SK-N-SH treated with all-trans-retinoic acid at 6 μM for 48 hours (cell line): ENCODE results near the gene ZNF664.

Experiments
- ATAC-seq: fragments of 200-7000 bp; cut with Tn5 transposase; 3 replicates; pipeline ENCODE4 v1.9.1; 2020; ENCODE audit warnings: mild to moderate bottlenecking, moderate library complexity
- ARNTL ChIP-seq: fragments of 450-650 bp; formaldehyde crosslinking; IDR thresholded peaks from 2 replicates; pipeline ENCODE4 v1.5.0; 2020; ENCODE audit warnings: low read depth, mild to moderate bottlenecking, moderate library complexity, borderline replicate concordance
- BACH2 ChIP-seq: fragments of 250-450 bp; sonication (Bioruptor Pico); IDR thresholded peaks from 2 replicates; pipeline ENCODE4 v1.9.0; 2021; ENCODE audit warnings: mild to moderate bottlenecking, borderline replicate concordance
- CSDC2 ChIP-seq: fragments of 250-450 bp; sonication (Bioruptor Pico); IDR thresholded peaks from 2 replicates; pipeline ENCODE4 v1.5.0; 2020; ENCODE audit warnings: mild to moderate bottlenecking, moderate library complexity
- ESRRG ChIP-seq: fragments of 250-450 bp; sonication (Bioruptor Pico); IDR thresholded peaks from 2 replicates; pipeline ENCODE4 v1.6.1; 2021; ENCODE audit warnings: mild to moderate bottlenecking
- GLIS3 ChIP-seq: fragments of 250-450 bp; sonication (Bioruptor Pico); IDR thresholded peaks from 2 replicates; pipeline ENCODE4 v1.5.0; 2020; ENCODE audit warnings: mild to moderate bottlenecking, moderate library complexity
- ISL1 ChIP-seq: fragments of 250-450 bp; sonication (Bioruptor Pico); IDR thresholded peaks from 2 replicates; pipeline ENCODE4 v2.1.2; 2022; ENCODE audit warnings: mild to moderate bottlenecking, moderate library complexity
- OSR1 ChIP-seq: fragments of 250-450 bp; sonication (Bioruptor Pico); IDR thresholded peaks from 2 replicates; pipeline ENCODE4 v1.8.0; 2022; ENCODE audit warnings: moderate library complexity, mild to moderate bottlenecking, inconsistent platforms
- PPARA ChIP-seq: fragments of 250-450 bp; sonication (Bioruptor Pico); IDR thresholded peaks from 2 replicates; pipeline ENCODE4 v1.5.0; 2020; ENCODE audit warnings: mild to moderate bottlenecking, borderline replicate concordance
- RARB ChIP-seq: fragments of 250-450 bp; sonication (Bioruptor Pico); IDR thresholded peaks from 2 replicates; pipeline ENCODE4 v1.8.0; 2021; ENCODE audit warnings: mild to moderate bottlenecking, moderate library complexity
- SNAI2 ChIP-seq: fragments of 250-450 bp; sonication (Bioruptor Pico); IDR thresholded peaks from 2 replicates; pipeline ENCODE4 v1.5.0; 2020; ENCODE audit warnings: mild to moderate bottlenecking, moderate library complexity
- TCF4 ChIP-seq: fragments of 250-450 bp; sonication (Bioruptor Pico); IDR thresholded peaks from 2 replicates; pipeline ENCODE4 v1.8.0; 2021; ENCODE audit warnings: mild to moderate bottlenecking, moderate library complexity, borderline replicate concordance
- TOX ChIP-seq: fragments of 250-450 bp; sonication (Bioruptor Pico); IDR thresholded peaks from 2 replicates; pipeline ENCODE4 v1.8.0; 2021; ENCODE audit warnings: mild to moderate bottlenecking, moderate library complexity, borderline replicate concordance
- TSHZ2 ChIP-seq: fragments of 250-450 bp; sonication (Bioruptor Pico); IDR thresholded peaks from 2 replicates; pipeline ENCODE4 v1.5.0; 2020; ENCODE audit warnings: mild to moderate bottlenecking, moderate library complexity
- ZC3H10 ChIP-seq: fragments of 250-450 bp; sonication (Bioruptor Pico); IDR thresholded peaks from 2 replicates; pipeline ENCODE4 v1.5.1; 2021; ENCODE audit warnings: mild to moderate bottlenecking, moderate library complexity
- ZFP3 ChIP-seq: fragments of 250-450 bp; sonication (Bioruptor Pico); IDR thresholded peaks from 2 replicates; pipeline ENCODE4 v1.5.0; 2020; ENCODE audit warnings: mild to moderate bottlenecking, moderate library complexity
- ZFP30 ChIP-seq: fragments of 450-650 bp; formaldehyde crosslinking; IDR thresholded peaks from 2 replicates; pipeline ENCODE4 v1.5.0; 2022; ENCODE audit warnings: mild to moderate bottlenecking, moderate library complexity
- ZNF565 ChIP-seq: fragments of 450-650 bp; formaldehyde crosslinking; conservative IDR thresholded peaks from 2 replicates; pipeline ENCODE4 v1.5.0; 2020; ENCODE audit warnings: low read depth, mild to moderate bottlenecking, moderate library complexity
- ZNF70 ChIP-seq: fragments of 450-650 bp; formaldehyde crosslinking; IDR thresholded peaks from 2 replicates; pipeline ENCODE4 v1.5.0; 2020; ENCODE audit warnings: mild to moderate bottlenecking, moderate library complexity
- ZNF8 ChIP-seq: fragments of 450-650 bp; formaldehyde crosslinking; IDR thresholded peaks from 2 replicates; pipeline ENCODE4 v1.5.0; 2020; ENCODE audit warnings: mild to moderate bottlenecking, moderate library complexity
- TF ChIP-seq, protein P1 (sequence below): fragments of 250-450 bp; sonication (Bioruptor Pico); IDR thresholded peaks from 2 replicates; pipeline ENCODE4 v1.8.0; 2021; ENCODE audit warnings: low read depth, mild to moderate bottlenecking, moderate library complexity, borderline replicate concordance
- TF ChIP-seq, protein P2 (sequence below): fragments of 250-450 bp; sonication (Bioruptor Pico); IDR thresholded peaks from 2 replicates; pipeline ENCODE4 v1.5.1; 2020; ENCODE audit warnings: low read depth, mild to moderate bottlenecking, moderate library complexity
- TF ChIP-seq, protein P3 (sequence below): fragments of 250-450 bp; sonication (Bioruptor Pico); IDR thresholded peaks from 2 replicates; pipeline ENCODE4 v1.8.0; 2020; ENCODE audit warnings: mild to moderate bottlenecking, moderate library complexity, borderline replicate concordance

Gene ZNF664

DNA sequence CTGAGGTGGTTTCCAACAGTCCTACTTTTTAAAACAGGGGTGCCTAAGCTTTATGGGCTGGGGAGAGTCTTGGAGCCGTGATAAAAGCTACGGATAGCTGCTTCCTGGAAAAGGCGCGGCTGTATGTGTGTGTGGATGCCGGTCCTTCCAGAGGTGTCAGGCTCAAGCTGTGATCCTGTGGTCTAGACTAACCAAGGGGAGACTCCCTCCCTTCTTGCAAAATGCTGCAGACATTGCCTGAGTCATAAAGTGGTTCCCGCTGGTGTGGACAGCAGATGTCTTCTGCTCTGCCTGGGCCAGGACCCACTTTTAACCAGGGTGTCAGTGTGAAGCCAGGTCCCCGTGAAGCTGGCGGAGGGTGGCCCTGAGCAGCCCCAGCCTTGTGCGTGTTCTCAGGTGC is 38.2 kb upstream of the ZNF664 start:
- TF ChIP-seq ZFP3 (CRISPR knock-in tag) (no peak), TCF4 (CRISPR knock-in tag) (no peak), GLIS3 (CRISPR knock-in tag) (no peak), ZNF8 (CRISPR knock-in tag) (no peak), ISL1 (CRISPR knock-in tag) (no peak), ZFP30 (CRISPR knock-in tag) (no peak), ZNF70 (CRISPR knock-in tag) (no peak), ARNTL (CRISPR knock-in tag) (no peak), OSR1 (no peak)
- TF ChIP-seq, protein P1, sequence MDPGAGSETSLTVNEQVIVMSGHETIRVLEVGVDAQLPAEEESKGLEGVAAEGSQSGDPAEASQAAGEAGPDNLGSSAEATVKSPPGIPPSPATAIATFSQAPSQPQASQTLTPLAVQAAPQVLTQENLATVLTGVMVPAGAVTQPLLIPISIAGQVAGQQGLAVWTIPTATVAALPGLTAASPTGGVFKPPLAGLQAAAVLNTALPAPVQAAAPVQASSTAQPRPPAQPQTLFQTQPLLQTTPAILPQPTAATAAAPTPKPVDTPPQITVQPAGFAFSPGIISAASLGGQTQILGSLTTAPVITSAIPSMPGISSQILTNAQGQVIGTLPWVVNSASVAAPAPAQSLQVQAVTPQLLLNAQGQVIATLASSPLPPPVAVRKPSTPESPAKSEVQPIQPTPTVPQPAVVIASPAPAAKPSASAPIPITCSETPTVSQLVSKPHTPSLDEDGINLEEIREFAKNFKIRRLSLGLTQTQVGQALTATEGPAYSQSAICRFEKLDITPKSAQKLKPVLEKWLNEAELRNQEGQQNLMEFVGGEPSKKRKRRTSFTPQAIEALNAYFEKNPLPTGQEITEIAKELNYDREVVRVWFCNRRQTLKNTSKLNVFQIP (CRISPR knock-in tag) = no peak
- ATAC-seq = no peak

DNA sequence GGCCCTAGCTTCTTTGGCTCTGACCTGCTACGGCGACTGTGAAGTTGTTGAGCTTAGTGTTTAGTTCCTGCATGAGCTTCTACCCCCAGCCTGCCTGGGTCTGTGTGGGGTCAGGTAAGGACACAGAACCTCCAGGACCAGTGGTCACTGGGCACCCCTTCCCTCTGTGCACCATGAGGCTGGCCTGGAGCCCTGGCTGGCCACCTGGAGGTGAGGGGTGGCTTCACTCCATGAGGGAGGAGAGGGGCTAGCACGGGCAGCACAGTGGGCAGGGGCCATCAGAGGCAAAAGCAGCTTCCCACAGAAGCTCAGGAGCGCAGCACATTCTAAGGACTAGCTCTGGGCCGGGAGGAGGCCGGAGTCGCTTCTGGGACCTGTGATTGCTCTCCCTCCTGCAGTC is 37.1 kb upstream of the ZNF664 start:
- ATAC-seq = no peak
- no peak for TF ChIP-seq ZFP30 (CRISPR knock-in tag)

DNA sequence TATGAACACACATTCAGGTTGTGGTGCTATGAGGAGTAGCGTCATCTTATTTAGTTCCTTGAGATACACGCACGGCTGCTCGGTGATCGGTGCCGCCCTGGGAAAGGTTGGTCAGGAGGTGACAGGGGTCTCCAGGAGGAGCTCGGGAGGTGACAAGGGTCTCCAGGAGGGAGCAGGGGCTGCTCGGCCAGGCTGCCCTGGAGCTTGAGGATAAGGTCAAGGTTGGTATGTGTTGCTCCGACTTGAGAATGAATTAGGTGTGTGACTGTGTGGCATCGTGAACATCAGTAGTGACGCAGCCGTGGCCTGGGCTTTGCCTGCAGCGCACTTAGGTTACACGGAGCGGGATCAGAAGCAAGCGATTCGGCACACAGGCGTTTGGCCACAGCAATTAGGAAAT is 36.5 kb upstream of the ZNF664 start:
- ATAC-seq = no peak
- TF ChIP-seq ZNF8 (CRISPR knock-in tag) (no peak), GLIS3 (CRISPR knock-in tag) (no peak), ISL1 (CRISPR knock-in tag) (no peak), RARB (CRISPR knock-in tag) (no peak), ZFP3 (CRISPR knock-in tag) (no peak)

DNA sequence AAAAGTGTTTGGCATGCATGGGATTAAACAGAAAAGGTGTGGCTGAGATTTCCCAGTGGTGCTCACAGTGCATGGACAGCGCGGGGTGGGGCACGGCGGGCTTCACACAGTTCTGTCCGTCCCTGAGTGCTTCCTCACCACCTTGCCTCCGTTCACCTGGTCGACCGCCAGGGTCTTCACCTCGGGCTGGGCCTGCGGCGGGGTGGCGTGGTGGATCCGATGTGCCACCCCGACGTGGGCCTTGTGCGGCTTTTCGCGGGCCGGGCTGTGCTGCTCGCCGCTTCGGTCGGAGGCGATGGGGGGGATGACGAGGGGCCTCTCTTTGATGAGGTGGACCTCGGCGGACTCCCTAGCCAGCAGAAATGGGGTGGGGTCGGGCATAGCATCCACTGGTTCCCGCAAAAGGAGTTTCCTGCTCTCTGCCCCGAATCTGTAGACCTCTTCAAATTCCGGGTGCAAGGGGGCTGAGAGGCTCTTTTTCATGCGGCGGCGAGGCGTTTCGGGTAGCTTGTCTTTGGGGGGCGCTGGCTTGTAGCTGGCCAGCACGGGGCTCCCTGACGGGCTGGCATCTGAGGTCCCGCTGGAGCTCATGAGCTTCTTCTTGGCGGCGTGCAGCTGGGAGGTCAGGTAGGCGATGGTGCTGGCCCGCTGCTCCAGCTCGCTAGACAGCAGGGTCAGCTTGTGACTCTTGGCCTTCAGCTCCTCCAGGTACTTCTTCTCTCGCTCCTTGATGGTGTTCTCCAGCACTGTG is 35.9 kb upstream of the ZNF664 start:
- ATAC-seq = no peak
- no peak for TF ChIP-seq ZNF8 (CRISPR knock-in tag)
- TF ChIP-seq SNAI2 (CRISPR knock-in tag) = no peak

DNA sequence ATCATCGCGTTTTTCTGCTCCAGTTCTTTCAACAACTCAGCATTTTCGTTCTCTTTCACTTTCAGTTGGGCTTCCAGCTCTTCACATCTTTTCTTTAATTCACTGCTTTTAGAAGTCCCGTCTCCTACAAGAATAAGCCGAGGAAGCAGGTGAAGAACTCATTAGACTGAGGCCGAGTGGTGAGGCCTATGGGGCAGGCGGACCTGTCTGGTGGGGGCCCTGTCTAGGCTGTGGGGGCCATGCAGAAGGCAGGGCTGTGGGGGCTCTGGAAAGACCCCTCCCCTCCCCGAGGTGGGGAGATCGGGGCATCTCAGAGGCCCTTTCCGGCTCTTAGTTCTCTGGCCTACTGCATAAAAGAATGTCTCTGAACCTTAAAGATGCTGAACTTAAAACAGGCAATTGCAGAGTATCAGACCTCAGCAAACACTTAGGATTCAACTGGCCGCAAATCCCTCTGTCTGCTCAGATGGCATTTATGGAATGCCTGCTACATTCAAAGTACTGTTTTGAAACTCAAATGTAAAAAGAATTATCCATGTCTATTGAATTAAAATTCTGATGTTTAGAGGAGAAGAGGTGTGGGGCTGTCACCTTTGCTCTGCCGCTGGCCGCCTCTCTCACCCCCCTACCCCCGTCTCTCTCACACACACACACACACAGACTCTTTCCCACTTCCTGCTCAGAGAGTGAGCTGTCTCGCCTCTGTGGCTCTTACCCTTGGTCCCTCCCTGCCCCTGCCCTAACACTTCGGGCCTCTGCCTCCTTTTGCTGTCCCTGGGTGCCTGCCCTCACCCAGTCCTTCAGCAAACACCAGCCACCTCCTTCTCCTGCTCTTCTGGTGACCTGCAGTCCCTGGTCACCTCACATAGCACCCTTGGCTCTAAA is 35.1 kb upstream of the ZNF664 start:
- no peak for ATAC-seq
- TF ChIP-seq ISL1 (CRISPR knock-in tag) (no peak), ZNF8 (CRISPR knock-in tag) (no peak), GLIS3 (CRISPR knock-in tag) (no peak), ZFP3 (CRISPR knock-in tag) (no peak), ARNTL (CRISPR knock-in tag) (no peak), ZNF565 (no peak), BACH2 (CRISPR knock-in tag) (no peak), PPARA (no peak), OSR1 (no peak), TOX (CRISPR knock-in tag) (no peak), CSDC2 (CRISPR knock-in tag) (no peak)

DNA sequence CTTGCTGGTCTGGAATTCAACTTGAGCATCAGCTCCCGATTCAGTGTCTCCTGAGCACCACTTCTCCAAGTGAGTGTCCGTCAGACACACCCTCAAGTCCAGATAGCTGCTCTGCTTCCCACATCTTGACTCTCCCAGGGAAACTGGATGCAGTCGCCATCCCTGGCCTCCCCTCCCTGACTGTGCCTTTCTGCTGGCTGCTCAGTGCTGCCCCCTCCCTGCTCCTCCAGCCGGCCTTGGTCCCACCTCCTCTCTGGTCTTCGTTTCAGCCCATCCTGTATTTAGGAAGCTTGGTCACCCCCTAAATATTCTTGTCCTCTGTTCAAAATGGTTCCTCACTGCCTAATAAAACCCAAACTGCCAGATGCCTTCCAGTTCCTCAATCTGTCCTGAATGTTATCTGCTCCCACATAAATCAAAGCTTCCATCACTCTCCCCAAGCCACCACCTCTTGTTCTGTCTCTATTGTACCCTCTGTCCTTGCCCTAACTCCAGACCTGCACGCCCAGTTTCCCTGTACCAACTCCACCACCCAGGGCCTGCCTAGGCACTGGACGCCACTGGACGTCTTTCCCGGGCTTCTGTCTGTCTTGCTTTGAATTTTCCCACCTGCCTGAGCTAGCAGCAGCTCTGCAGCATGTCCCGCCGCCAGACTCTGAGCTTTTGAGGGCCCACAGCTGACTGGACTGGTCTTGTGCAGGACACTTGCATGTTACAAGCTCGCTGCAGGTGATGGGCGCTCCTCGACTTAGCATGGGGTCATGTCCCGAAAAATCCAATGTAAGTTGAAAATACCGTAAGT is 34.1 kb upstream of the ZNF664 start:
- peak; percentile 65 for ATAC-seq
- TF ChIP-seq CSDC2 (CRISPR knock-in tag) (no peak), TCF4 (CRISPR knock-in tag) (no peak), ESRRG (CRISPR knock-in tag) (no peak), ZC3H10 (no peak), RARB (CRISPR knock-in tag) (no peak), GLIS3 (CRISPR knock-in tag) (no peak), BACH2 (CRISPR knock-in tag) (no peak), ZNF70 (CRISPR knock-in tag) (no peak), TSHZ2 (CRISPR knock-in tag) (no peak), ISL1 (CRISPR knock-in tag) (no peak), ZFP30 (CRISPR knock-in tag) (no peak), ZNF565 (no peak), ZNF8 (CRISPR knock-in tag) (no peak)
- TF ChIP-seq, protein P2, sequence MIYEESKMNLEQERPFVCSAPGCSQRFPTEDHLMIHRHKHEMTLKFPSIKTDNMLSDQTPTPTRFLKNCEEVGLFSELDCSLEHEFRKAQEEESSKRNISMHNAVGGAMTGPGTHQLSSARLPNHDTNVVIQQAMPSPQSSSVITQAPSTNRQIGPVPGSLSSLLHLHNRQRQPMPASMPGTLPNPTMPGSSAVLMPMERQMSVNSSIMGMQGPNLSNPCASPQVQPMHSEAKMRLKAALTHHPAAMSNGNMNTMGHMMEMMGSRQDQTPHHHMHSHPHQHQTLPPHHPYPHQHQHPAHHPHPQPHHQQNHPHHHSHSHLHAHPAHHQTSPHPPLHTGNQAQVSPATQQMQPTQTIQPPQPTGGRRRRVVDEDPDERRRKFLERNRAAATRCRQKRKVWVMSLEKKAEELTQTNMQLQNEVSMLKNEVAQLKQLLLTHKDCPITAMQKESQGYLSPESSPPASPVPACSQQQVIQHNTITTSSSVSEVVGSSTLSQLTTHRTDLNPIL (CRISPR knock-in tag) = no peak
- TF ChIP-seq, protein P3, sequence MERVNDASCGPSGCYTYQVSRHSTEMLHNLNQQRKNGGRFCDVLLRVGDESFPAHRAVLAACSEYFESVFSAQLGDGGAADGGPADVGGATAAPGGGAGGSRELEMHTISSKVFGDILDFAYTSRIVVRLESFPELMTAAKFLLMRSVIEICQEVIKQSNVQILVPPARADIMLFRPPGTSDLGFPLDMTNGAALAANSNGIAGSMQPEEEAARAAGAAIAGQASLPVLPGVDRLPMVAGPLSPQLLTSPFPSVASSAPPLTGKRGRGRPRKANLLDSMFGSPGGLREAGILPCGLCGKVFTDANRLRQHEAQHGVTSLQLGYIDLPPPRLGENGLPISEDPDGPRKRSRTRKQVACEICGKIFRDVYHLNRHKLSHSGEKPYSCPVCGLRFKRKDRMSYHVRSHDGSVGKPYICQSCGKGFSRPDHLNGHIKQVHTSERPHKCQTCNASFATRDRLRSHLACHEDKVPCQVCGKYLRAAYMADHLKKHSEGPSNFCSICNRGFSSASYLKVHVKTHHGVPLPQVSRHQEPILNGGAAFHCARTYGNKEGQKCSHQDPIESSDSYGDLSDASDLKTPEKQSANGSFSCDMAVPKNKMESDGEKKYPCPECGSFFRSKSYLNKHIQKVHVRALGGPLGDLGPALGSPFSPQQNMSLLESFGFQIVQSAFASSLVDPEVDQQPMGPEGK (CRISPR knock-in tag) = no peak
